Brain pericyte (primary cell): ENCODE data around the gene FRRS1L.

Experiments
- DNase-seq: peaks from one replicate; pipeline ENCODE4 v3.0.0-alpha.2; 2012; ENCODE audit warnings: low read depth, low spot score

Gene FRRS1L

DNA sequence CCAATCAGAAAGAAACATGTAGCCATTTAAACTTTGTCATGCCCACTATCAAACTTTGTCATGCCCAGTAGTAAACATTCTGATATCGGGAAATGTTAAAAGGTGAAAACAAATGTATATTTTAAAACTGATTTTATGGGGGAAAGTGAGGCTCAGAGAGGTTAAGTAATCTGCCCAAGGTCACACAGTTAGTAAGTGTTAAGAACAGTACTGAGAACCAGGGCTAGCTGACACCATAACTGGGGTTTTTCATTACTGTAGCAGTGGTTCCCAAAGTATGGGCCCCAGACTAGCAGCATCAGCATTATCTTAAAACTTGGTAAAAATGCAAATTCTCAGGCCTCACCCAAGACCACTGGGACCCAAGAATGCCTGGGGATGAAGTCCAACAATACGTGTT lies 9.9 kb upstream of the FRRS1L start:
- DNase-seq, result no peak

DNA sequence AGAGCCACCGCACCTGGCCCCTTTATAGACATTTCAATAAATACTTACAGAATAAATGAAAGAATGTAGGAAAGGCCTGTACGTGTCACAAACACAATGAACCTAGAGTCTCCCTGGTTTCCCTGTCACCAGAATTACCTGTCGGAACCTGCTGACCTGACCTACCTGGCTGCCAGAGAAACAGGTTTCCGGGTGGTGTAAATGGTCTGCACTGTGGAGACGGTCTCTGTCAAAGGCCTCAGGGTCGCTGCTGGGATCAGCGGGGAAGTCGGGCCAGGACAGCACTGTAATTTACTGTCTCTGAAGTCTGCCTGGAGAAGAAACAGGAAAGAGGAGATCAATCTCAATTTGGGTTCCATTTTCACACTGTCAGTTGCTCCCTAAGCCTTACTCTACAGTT lies 9.3 kb upstream of the FRRS1L start:
- DNase-seq, result no peak

- DNase-seq, result no peak
Measured at GRCh38 chr9:109172935-109173334, 5.9 kb upstream of the FRRS1L start.

- DNase-seq, result no peak
Measured at GRCh38 chr9:109171926-109172325, 4.9 kb upstream of the FRRS1L start.

DNA sequence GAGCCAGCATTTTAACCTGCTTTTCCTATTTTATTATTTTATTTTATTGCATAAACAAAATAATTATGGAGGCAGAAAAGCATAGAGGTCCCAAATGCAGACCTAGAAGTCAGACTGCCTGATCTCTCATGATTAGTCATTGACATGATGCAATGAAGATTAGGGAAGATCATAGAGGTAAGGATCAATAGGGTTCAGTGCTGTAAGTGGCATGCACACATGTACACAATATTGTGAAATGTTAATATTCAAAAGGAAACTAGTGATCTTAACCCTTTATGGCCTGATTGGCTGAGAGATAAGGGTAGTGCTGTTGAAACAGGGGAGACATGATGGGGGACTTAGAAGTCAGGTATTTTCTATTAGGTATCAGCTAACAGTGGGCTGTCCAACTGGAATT lies 1.1 kb upstream of the FRRS1L start:
- no peak for DNase-seq

DNA sequence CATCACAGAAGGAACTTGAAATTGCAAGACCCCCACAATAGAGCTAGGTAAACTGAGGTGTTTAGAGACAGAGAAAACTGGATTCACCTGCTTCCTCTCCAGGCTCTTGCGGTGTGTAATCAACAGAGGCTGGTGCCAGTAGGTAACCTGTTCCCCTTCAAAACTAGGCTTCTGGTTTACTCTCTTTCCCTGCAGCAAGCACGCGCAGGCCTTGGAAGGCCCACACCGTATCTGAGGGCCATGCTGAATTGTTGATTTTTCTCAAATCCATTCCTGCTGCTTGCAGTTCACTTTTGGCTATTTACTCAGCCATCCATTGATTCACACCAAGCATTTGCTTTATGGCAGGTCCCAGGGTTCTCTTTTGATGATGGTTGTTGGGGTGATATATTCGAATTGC lies 667 bp upstream of the FRRS1L start:
- no peak for DNase-seq

- DNase-seq, result no peak
Measured at GRCh38 chr9:109166171-109166770, 778 bp downstream of the FRRS1L start.

- no peak for DNase-seq
Measured at GRCh38 chr9:109164042-109164441, 3.0 kb downstream of the FRRS1L start.

DNA sequence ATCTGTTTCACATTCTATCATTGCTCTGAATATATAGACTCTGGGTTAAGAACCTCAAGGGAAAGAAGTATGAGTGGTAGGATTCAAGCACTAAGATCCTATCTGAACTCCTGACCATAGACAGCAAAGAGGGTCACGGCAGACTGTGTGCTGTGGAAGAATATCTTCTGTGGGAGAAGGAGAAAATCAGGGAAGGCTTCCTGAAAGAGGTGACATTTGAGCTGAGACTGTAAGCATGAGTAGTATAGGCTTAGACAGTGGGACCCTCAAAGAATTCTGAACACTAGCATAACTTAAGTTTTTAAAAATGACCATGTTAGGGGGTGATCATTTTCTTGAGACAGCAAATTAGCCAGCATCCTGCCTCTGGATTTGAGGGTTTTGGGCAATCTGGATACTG lies 3.9 kb downstream of the FRRS1L start:
- DNase-seq, result no peak

- no peak for DNase-seq
Measured at GRCh38 chr9:109162677-109163076, 4.4 kb downstream of the FRRS1L start.

- no peak for DNase-seq
Measured at GRCh38 chr9:109161471-109161870, 5.6 kb downstream of the FRRS1L start.

GRCh38 chr9:109159583-109159982 lies 7.5 kb downstream of the FRRS1L start:
- DNase-seq, result no peak

- no peak for DNase-seq
Measured at GRCh38 chr9:109158651-109159050, 8.4 kb downstream of the FRRS1L start.

DNA sequence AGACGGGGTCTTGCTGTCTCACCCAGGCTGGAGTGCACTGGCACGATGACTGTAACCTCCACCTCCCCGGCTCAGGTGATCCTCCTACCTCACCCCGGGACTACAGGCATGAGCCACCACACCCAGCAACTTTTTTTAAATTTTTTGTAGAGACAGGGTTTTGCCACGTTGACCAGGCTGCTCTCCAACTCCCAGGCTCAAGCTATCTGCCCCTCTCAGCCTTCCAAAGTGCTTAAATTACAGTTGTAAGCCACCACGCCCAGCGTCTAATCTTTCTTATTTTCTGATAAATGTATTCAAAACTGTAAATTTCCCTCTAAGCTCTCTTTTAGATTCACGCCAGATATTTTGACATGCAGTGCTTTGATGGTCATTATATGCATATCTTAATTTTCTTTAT lies 10.3 kb downstream of the FRRS1L start:
- DNase-seq, result no peak

- no peak for DNase-seq
Measured at GRCh38 chr9:109150925-109151545, 16.0 kb downstream of the FRRS1L start.

GRCh38 chr9:109149722-109150121 lies 17.3 kb downstream of the FRRS1L start:
- no peak for DNase-seq

- DNase-seq, result no peak
Measured at GRCh38 chr9:109149089-109149488, 18.0 kb downstream of the FRRS1L start.

DNA sequence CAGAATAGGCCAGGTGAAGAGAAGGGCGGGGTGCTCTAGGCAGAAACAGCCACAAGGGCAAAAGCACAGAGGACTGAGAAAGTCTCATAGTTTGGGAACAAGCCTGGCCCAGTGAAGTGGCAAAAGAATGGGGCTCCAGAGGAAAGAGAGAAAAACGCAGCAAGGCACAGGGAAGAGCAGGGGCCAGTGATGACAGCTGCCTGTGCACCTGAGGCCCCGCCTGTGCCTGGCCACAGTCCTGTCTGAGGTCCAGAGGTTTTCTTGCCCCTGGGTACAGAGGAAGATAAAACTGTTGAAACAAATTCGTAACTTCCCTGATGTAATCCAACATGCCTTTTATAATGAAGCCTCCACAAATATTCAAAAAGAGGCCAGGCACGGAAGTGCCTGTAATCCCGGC lies 22.0 kb downstream of the FRRS1L start:
- DNase-seq, result no peak

DNA sequence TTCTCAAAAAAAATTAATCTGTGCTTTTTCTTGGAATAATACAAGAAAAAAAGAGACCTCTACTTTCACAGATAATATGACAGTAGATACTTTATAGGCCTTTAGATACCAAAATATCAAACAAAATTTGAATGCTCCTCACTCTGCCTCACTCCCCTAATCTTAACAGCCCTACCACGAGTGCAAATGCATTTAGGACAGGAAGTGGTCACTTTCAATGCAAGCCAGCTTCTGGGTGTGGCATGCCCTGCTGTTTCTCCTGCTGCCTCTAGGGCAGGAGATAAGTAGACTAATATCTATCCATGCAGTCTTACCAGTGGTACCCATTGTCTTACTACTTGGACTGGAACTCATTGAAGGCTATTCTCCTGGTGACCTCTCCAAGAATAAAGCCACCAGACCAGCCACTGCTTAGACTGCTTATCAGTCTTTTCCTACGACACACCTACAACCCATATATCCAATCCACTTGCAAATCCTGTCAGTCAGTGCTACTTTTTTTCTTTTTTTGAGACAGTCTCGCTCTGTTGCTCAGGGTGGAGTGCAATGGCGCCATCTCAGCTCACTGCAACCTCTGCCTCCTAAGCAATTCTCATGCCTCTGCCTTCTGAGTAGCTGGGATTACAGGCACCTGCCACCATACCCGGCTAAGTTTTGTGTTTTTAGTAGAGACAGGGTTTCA lies 23.0 kb downstream of the FRRS1L start:
- DNase-seq, result no peak

- no peak for DNase-seq
Measured at GRCh38 chr9:109141375-109141774, 25.7 kb downstream of the FRRS1L start.

GRCh38 chr9:109139851-109140250 lies 27.2 kb downstream of the FRRS1L start:
- no peak for DNase-seq

DNA sequence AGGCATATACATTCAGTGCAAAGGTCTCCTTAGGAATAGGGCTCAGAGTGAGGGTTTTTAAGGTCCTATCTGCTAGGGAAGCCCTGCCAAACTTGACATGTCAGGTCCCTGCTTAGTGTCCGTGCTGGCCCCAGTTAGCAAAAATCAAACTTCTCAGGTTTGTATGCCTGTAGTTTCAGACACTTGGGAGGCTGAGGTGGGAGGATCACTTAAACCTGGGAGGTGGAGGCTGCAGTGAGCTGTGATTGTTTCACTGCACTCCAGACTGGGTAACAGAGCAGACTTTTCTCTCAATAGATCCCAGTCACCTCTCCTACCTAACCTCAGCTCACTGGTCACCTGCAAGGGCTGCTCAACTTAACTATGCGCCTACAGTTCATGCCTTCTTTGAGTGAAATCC lies 28.6 kb downstream of the FRRS1L start:
- DNase-seq, result no peak

DNA sequence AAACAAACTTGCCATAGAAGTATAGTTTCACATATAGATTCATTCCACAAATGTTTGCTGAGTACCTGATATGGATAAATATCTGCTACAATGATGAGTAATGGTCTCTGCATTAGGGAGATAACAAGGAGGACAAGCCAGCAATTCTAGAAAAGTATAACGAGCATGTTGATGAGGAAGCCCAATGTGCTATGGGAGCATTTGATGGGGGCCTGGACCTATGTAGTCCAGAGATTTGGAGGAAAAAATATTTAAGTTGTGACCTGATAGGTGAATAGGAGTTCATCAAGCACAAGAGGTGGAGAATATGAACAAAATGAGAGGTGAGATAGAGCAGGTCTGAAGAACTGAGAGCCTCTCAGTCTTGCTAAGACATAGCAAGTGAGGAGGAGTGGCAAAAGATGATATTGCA lies 32.9 kb downstream of the FRRS1L start:
- no peak for DNase-seq
